Measurements from ENCODE around the gene SH3BP5L.

The SH3BP5L gene

DNA sequence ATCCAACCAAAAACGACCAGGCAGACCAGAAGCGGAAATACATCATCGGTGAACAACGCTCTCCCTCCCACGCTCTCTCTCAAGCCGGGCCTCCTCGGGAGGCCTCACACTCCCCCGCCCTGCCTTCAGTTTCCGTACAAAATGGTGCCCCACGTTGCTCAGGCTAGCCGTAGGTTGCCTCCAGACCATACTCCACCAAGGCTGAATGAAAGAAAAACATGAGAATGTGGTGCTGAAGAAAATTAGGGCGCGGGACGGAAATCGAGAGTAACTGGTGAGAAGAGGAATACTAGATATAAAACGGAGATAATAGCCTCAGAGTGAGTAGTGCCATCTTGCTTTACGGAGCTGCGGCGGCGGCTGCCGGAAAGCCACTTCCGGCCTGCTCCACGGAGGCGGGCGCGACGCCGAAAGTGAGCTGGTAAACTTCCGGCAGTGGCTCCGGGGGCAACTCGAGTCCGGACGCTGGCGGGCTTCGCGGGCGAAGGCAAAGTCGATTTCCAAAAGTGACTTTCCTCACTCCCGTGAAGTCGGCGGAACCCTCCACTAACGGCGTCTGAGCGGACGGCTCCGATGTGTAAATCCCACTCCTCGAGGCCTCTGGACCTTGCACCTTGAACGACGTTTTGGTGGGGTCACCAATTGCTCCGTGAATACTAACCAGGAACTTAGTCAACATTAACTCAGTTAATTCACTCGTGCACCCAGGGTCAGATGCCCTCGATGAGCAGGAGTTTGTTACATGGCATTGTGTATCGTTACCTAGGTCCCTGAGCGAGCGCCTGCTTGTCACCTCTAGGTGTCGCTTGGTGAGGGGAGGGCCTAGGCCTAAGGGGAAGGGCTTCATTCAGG, at the start of gene SH3BP5L:
Gene SH3BP5L (minus strand): TSS at position 7 of the 852 bp plus-strand sequence. CDS start 980 bp downstream, outside the sequence.
- peak; percentile 36 for FAIRE-seq
- peak; percentile 97 for DNase-seq (ENCODE audit: insufficient read length, low spot score)

DNA sequence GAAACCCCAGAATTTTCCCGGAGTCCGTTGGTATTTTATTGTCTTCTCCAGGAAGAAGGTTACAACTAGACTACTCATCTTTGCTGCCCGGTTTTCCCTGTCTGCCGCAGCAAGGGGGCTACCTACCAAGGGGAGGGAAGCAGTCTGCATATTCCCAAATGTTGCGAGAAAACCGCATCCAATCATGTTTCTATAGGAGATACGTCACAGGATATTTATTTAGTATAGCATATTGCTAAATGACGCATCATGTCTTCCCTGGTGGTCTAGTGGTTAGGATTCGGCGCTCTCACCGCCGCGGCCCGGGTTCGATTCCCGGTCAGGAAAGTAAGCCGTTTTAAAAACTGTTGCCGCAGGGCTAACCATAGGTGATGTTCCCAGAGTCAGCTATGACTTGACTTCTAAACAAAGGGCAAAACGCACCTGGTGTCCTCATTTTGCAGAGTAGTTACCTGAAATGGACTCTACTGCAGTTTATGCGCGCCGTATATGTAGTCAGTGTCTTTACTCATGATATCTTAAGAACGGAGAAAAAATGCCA, 48.3 kb upstream of the SH3BP5L start:
- DNase-seq (ENCODE audit: insufficient read length, low spot score) (peak; percentile 75), FAIRE-seq (peak; percentile 58)

GRCh38 chr1:248873409-248873992, 47.8 kb upstream of the SH3BP5L start:
- peak; percentile 90 for FAIRE-seq

GRCh38 chr1:248872752-248873408, 47.2 kb upstream of the SH3BP5L start:
- DNase-seq (ENCODE audit: insufficient read length, low spot score) (peak; percentile 71), FAIRE-seq (no peak)

More at GRCh38 chr1:248873409-248873992, 47.8 kb upstream of the SH3BP5L start:
- DNase-seq (ENCODE audit: insufficient read length, low spot score), result peak; percentile 84

GRCh38 chr1:248871837-248872401, 46.2 kb upstream of the SH3BP5L start:
- no peak for FAIRE-seq
- no peak for DNase-seq (ENCODE audit: insufficient read length, low spot score)

DNA sequence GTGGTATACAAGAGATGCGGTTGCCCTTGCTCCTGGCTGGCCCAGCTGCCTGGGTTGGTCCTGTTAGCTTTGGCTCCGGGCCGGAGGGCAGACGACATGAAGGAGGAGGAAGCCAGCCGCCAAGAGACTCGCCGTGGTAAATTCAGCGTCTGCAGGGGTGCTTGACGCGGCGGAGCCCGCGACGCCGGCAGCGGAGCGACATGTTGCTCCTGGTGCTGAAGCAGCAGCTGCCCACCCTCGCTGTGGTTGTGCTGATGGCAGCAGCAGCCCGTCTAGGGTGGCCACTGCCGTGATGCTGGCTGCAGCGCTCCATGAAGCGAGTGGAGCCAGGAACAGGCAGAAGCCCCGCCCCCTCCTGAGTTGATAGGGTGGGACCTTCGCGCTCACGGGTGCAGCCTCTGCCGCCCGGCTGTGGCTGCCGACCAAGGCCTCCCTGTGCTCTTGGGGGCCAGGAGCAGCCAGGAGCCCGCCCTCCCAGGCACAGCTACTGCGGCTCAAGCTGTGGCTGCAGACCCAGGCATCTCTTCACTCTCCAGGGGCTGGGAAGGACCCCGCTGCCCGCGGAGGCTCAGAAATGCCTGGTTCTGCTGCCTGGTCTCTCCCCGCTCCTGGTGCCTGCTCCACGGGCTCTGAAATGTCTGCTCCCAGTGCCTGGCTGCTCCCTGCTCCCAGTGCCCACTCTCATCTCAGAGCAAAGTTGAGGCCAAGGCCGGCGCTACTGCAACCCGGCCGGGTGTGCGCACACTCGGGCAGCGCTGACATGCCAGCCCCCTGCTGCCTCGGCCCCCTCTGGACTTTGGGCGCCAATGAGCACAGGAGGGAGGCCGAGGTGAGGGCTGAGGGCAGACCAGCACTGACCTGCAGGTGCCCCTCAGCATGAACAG, 37.5 kb upstream of the SH3BP5L start:
- FAIRE-seq (peak; percentile 44), DNase-seq (ENCODE audit: insufficient read length, low spot score) (peak; percentile 70)

- DNase-seq (ENCODE audit: insufficient read length, low spot score), result no peak
- no peak for FAIRE-seq
These were observed 36.9 kb upstream of the SH3BP5L start for GRCh38 chr1:248862695-248862997.

- FAIRE-seq (no peak), DNase-seq (ENCODE audit: insufficient read length, low spot score) (no peak)
These were observed 35.9 kb upstream of the SH3BP5L start for GRCh38 chr1:248861616-248862015.

- FAIRE-seq (no peak), DNase-seq (ENCODE audit: insufficient read length, low spot score) (no peak)
These were observed 34.3 kb upstream of the SH3BP5L start for GRCh38 chr1:248860007-248860406.

- DNase-seq (ENCODE audit: insufficient read length, low spot score), result peak; percentile 96
- peak; percentile 9 for FAIRE-seq
These were observed 33.5 kb upstream of the SH3BP5L start, which contains the start of gene ZNF692 for GRCh38 chr1:248858891-248859889. ZNF692 (minus strand) TSS chr1:248859085; CDS start chr1:248858309, 776 bp downstream.

- DNase-seq (ENCODE audit: insufficient read length, low spot score), result peak; percentile 35
- peak; percentile 16 for FAIRE-seq
These were observed 32.6 kb upstream of the SH3BP5L start for GRCh38 chr1:248858096-248858890.

GRCh38 chr1:248857749-248858095, 32.0 kb upstream of the SH3BP5L start:
- DNase-seq (ENCODE audit: insufficient read length, low spot score), result no peak
- FAIRE-seq, result no peak

- no peak for FAIRE-seq
- DNase-seq (ENCODE audit: insufficient read length, low spot score), result no peak
These were observed 31.5 kb upstream of the SH3BP5L start for GRCh38 chr1:248857201-248857600.

GRCh38 chr1:248856176-248856575, 30.5 kb upstream of the SH3BP5L start:
- FAIRE-seq, result no peak
- DNase-seq (ENCODE audit: insufficient read length, low spot score), result no peak

DNA sequence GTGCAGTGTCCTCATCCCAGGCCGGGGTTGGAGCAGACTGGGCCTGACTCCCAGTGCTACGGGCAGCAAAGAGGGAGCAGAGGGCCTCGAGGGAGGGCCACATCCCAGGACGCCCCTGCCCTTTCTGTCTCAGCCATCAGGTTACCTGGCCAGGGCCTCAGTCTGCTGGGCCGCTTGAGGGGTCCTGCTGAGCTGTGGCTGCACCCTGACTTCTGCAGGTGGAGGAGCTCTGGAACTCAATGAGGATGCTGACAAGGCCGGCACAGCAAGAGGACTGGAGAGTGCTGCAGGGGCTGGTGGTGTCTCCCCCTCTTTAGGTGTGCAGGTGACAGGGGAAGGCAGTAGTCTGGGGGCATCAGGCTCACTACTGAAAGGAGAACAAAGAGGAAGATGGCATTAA, 29.9 kb upstream of the SH3BP5L start:
- FAIRE-seq, result no peak
- DNase-seq (ENCODE audit: insufficient read length, low spot score), result no peak

DNA sequence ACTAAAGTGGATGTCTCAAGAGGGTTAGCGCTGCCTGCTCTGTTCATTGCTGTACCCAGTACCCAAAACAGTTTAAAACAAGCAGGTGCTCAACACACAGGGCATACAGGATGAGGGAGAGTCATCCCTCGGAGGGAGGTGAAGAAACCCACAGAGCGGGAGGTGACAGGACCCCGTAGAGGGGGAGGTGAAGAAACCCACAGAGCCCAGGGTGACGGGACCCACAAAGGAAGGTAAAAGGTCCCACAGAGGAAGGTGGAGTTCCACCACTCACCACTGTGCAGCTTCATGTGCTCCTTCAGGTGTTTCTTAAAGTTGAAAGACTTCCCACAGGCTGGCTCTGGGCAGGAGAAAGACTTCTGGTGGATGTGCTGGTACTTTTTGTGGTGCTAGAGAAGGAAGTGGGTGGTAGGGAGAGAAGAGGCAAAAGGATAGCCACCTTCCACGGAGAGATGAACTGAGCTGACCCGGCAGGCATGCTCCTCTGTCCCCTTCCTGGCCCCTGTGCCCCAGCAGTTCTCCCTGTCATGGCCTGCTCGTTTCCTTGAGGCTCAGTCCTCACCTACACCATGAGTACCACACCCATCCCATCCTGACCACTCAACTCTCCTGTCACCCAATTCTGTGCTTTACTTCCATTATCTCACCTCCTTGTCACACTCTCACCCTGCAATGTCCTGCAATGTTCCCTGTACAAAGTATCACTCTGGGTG, 28.1 kb upstream of the SH3BP5L start:
- FAIRE-seq, result no peak

More for the DNA sequence above, 28.1 kb upstream of the SH3BP5L start:
- DNase-seq (ENCODE audit: insufficient read length, low spot score), result no peak

Measured in HTR-8/SVneo (cell line).